Measurements from ENCODE around the gene BPGM. TPM values are rescaled to one million over a fixed set of nuclear protein-coding genes. Genes with fewer than 3 reads are reported as not detected.

Gene BPGM
- total RNA-seq, 1 donor from 2014 or later: 15.2 TPM

DNA sequence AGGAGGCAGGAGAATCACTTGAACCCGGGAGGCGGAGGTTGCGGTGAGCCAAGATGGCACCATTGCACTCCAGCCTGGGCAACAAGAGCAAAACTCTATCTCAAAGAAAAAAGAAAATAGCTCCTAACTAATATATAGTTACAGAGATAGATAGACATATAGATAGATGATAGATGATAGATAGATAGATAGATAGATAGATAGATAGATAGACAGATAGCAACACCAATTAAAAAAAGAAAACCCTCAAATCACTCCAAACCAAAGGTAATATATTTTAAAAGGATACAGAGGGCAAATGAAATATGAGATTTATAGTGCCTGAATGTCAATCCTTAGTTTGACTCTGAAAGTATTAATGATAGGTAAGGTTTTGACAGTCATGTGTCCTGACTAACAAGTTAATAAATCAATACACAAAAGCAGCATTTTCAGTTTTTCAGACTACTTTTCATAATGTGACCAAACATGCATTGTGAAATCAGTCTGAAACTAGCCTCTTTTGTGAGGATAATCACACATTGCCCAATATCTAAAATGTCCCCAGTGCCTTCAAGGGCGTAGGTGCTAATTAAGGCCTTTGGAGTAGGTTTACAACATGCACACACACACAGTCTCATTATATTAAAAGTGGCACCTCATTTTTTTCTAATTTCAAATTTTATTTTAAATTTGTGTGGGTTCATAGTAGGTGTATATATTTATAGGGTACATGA is 61.2 kb downstream of the BPGM start:
- no peak for ATAC-seq
- intact Hi-C loops (cut with micrococcal nuclease): no loop called here
- no peak for DNase-seq

DNA sequence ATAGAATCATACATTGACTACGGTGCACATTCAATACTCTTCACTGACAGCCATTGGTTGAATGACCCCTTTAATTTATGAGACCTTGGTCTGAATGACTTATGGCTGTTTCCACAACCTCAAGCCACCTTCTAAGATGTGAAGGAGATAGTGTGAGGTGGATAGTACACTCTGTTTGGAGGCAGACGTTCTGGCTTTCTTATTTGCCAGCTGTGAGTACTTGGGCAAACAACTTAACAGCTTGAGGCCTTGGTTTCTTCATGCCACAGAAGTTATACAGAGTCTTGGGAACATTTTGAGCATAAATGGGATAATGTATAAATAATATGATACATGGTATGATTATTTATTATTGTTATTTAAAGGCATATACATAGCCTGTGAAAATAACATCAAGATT is 62.0 kb downstream of the BPGM start:
- intact Hi-C loops (cut with micrococcal nuclease): no loop called here
- no peak for DNase-seq
- ATAC-seq: no peak

DNA sequence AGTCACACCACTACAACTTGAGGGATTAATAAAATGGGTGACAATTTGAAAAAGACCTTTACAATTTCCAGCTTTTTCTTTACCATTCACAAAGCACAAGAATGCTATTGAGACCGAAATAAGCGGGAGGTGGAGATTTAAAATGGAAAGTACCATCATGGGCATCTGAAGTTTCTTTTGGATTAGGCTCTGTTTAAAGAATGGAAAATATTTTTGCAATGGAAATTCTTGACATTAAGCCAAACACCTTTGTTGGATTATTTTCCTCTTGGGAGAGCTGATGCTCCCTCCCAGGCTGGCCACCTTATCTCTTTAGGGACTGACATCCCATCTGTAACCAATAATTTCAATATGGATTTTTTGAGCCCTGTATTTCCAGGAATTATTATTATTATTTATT is 62.5 kb downstream of the BPGM start:
- no peak for ATAC-seq
- no peak for DNase-seq
- intact Hi-C loops (cut with micrococcal nuclease): no loop called here

DNA sequence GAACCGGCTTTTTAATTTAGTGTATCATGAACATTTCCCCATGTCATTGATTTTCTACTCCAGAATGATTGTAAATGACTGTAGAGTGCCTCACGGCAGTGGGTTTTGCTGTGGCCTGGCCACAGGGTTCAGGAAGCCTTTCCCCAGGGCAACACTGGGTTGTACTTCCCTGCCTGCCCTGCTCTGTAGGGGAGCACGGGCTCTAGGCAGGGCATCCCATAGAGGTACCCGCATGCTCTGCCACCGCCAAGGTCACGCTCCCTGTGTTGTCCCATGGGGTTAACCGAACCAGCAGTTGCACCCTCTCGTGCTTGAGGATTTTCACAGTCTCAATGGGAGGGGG is 63.8 kb downstream of the BPGM start:
- intact Hi-C loops (cut with micrococcal nuclease): no loop called here
- DNase-seq (no peak), ATAC-seq (no peak)

DNA sequence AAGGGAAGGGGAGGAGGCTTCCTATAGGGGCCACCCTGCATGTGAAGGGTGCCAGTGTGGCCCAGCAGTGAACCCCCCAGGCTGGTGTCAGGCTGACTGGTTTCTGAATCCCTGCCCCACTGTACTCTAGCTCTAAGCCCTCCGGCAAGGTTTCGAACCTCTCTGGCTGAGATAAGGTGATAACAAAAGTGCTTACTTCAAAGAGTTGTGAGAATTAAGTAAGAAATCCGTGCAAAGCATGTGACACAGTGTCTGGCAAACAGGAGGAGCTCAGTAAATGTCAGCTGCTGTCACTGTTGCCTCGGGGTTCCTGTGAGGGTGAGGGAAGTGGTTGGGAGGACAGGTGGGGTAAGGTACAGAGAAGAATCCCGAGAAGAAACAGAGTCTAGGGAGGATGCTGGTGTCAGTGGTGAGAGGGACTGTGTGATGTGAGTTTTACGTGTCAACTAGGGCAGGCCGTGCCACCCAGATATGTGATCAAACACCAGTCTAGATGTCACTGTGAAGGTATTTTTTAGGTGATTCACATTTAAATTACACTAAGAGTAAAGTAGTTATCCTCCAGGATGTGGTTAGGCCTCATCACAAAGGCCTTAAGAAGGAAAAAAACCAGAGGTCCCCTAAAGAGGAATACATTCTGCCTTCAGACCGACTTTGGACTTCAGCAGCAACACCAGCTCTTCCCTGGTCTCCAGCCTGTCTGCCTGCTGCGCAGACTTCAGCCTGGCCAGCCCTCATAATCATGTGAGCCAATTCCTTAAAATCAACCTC is 64.4 kb downstream of the BPGM start:
- DNase-seq (no peak), ATAC-seq (no peak)
- intact Hi-C loops (cut with micrococcal nuclease): no loop called here

DNA sequence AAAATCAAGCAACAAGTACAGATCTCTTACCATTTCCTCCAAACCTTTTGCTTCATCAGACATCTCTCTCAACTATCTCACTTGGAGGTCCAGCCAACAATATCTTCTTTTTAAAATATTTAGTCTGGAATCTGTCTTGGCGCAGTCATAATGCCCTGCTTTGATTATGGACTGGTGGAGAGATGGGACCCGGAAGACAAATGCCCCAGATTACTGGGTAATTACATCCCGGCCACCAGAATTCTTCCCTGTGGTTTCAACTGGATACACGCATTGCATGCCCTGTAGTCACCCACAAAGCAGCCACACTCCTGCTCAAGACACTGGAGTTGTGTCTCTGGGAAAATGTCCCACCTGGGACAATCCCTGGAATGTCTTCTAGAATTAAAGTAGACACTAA is 65.5 kb downstream of the BPGM start:
- ATAC-seq: no peak
- intact Hi-C loops (cut with micrococcal nuclease): no loop called here
- no peak for DNase-seq

DNA sequence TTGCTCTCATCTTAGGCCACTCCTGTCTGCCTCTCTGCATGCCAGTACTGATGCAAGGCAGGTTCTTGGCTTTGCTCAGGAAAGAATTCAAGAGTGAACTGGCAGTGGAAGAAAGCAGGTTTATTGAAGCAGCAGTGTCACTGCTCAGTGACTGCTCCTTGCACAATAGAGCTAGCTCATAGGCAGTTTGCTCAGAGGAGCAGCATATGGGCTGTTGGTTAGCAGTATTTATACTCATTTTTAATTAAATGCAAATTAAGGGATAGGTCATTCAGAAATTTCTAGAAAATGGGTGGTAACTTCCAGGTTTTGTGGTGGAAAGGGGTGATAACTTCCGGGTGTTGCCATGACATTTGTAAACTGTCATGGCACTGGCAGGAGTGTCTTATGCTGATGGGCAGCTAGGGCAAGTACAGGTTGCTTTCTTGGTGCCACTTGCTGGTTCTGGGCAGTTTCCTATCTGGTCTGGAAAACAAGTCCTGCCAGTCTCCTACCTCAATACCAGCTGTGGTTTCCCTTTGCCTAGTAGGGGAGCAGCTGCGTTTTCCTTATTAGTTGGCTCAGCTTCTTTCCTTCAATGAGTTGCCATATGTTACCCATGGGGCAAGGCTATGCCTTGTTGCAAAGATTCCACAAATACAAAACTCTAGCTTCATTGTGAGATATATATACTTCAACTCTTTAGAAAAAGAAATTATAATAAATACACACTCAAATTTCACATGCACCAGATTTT is 68.0 kb downstream of the BPGM start:
- no peak for DNase-seq
- intact Hi-C loops (cut with micrococcal nuclease): no loop called here
- no peak for ATAC-seq

DNA sequence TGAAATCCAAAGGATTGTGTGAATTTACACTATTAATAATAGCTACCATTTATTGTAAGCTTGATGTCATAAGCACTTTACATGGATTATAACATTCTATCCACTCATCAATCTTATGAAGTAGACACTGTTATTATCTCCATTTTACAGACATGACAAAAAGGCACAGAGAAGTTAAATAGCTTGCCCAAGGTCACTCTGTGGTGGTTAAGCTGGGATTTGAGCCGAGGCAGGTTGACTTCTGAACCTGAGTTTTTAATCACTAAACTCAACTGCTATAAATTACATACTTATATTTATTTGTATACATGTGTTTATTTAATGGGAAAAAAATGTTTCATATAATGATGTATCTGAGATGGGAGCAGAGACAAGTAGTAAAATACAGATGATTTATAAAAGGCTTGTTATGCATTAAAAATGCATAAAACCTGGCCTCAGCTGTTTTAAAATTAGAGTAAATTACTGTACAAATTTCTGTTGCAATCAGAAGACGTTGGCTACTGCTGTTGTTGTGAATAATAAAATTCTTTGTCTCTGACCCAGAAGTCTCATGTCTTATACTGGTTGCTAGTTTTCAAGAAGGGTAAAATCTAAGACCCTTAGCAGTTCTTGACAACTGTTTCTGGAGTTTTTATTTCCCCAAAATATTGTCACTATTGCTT is 71.7 kb downstream of the BPGM start:
- DNase-seq (no peak), ATAC-seq (no peak)
- intact Hi-C loops (cut with micrococcal nuclease): no loop called here

DNA sequence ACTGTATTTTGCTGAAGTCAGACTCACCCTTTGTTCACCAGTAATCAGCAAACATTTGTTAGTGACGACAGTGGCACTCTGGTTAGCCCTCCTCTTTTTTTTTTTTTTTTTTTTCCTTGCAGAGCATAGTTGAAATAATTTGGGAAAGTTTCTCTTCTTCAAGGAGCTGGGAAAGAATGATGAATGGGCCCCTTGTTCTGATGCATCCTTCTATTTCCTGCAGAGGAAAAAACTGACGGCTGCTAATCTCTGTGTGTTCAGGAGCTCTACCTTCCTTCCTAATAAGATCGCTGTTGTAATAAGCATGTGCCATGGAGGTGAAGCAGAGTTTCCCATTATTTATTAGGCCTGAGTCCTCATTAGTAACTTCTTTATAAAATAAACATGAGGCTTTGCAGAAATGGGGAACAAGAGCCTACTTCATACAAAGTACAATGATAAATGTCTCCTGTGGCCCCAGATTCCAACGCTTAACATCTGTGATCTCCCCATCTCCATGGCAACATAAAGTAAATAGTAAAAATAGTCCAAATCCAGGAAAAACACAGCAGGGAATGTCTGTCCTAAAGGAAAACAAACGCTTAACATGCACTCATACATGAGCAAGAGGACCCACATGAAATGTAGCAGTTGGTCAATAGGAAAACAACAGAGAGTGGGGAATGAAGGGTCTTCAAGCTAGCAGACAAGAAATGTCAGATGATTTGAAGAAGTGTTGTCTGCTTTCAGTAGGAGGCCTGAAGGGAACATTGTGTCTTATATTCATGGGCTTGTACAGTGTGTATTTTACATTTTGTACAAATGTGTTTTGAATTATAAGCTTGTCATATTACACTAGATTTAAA is 73.7 kb downstream of the BPGM start:
- ATAC-seq: peak; percentile 54
- intact Hi-C loops (cut with micrococcal nuclease): no loop called here
- DNase-seq: no peak

DNA sequence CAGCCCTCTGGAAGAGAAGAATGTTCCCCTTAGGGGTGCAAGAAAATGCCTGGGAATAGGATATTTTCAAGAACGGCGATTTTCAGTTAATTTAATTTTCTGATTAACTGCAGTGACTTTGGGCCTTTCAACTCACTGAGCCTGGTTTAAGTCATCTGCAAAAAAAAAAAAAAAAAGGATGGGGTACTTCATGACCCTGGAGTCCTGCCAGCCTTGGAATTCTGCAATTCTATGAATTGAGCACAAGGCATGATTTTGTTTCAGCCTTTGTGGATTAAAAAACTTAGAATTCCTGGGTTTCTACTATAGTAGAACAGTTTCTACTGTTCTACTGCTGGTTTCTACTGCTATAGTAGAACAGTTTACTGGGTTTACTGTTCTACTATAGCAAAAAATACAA is 74.5 kb downstream of the BPGM start:
- DNase-seq (no peak), ATAC-seq (no peak)
- intact Hi-C loops (cut with micrococcal nuclease): no loop called here

DNA sequence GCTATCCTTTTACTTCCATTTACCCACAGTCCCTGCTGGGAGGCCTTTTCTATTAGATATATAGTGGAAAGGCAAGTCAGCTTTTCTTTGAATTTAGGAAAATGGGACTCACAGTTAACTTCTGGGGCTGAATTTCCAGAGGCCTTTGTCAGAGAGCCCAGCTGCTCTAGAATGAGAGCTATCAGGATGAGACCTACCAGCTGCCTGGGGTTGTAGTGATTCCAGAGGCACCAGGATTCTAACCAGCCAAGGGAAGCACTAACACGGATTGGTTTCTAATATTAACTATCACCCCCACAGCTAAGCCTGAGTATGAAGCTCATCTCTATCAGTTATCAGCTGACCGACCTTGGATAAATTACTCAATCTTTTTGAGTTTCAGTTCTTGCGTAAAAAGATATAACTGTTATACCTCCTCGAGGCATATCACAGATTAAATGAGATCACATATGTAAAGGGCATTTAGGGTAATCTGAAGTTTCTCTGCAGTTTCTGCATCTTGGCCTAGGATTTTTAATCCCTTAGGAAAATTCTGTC is 76.2 kb downstream of the BPGM start:
- ATAC-seq: peak; percentile 39
- no peak for DNase-seq
- intact Hi-C loops (cut with micrococcal nuclease): no loop called here

DNA sequence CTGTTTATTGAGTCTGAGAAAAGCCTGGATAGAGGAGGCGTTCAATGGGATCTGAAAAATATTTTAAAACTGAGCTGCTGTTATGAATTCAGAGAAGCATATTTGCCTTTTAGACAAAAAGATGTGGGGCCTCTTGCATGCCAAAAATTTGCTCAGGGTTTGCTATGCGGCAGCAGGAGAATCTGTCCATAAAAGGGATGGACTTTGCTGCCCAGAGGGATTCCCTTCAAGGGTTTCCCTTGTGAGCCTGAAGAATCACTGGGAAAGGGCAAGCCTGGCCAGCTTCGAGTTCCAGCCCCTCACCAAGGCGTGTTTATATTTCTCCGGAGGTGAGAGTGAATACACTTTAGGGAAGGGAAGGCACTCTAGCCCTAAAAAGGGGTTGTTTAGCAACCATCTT is 77.2 kb downstream of the BPGM start:
- intact Hi-C loops (cut with micrococcal nuclease): no loop called here
- ATAC-seq (peak; percentile 19), DNase-seq (peak; percentile 39)

DNA sequence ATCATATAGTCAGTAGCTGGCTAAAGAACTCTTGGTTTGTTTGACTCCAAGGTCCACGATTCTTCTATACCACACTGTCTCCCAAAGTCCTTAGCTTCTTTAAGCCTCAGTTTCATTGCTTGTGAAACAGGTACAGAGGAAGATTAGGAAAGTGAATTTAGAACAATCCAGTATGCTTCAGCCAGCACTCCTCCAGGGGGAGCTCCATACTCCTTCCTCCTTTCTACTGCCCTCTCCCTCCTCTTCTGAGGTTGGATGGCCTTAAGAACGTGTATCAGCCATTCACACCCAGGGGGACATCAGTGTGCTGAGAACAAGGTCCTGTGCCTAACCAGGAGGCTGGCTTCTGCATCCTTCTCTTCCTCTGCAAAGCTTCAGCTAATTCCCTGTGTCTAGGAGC is 78.0 kb downstream of the BPGM start:
- intact Hi-C loops (cut with micrococcal nuclease): no loop called here
- DNase-seq (no peak), ATAC-seq (peak; percentile 31)

DNA sequence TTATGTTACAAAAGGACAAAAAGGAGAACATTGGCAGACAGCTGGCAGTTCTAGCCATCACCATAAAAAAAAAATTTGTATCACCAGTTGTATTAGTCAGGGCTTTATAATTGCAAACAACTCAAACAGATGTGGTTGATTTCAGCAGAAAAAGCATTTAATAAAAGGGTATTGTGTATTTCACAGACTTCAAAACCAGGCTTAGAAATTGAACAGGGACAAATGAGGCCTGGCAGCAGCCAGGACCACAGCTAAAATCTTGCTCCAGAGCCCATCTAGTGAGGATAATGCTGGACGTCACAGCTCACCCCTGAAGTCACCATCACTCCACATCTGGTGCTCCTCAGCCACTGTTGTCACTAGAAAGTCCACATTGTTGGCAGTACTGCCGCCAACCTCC is 79.9 kb downstream of the BPGM start:
- ATAC-seq: no peak
- no peak for DNase-seq
- intact Hi-C loops (cut with micrococcal nuclease): no loop called here

DNA sequence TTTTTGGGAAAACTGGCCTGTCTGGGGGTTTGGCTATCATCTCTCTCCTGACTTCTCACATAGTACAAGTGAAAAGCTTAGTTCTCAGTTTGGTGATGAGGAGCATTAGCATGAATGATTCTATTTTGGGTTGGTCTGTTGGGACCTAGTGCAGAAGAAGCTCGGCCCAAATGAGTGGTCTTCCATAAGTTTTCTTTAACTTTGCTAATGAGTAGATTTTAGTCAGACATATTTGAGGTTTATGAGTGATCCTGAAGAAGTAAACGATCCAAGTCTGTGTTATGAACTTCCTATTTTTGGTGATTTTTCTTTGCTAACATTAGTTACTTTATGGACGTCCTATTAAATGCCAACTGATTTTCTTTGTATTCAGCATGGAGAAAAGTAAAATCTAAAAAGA is 81.1 kb downstream of the BPGM start:
- ATAC-seq: no peak
- DNase-seq: no peak
- intact Hi-C loops (cut with micrococcal nuclease): no loop called here
